ENCODE results near the gene EEF2KMT.
"Not testable (repeated sequence)": the region's sequence is repeated elsewhere in the genome, so short reads cannot be mapped to it uniquely, and the experiment has no call there.

The EEF2KMT gene

GRCh38 chr16:5058476-5058875, 39.1 kb downstream of the EEF2KMT start:
- in situ Hi-C loops (cut with HindIII; ENCODE audit: low pct_ligation_motif_present, low pct_unique_long_range_greater_than_20kb, low sequenced_read_pairs): no loop called here
- DNase-seq: no peak

GRCh38 chr16:5056352-5056751, 41.2 kb downstream of the EEF2KMT start:
- no peak for DNase-seq
- in situ Hi-C loops (cut with HindIII; ENCODE audit: low pct_ligation_motif_present, low pct_unique_long_range_greater_than_20kb, low sequenced_read_pairs): no loop called here

GRCh38 chr16:5054876-5055865, 42.4 kb downstream of the EEF2KMT start:
- in situ Hi-C loops (cut with HindIII; ENCODE audit: low pct_ligation_motif_present, low pct_unique_long_range_greater_than_20kb, low sequenced_read_pairs): no loop called here
- no peak for DNase-seq

GRCh38 chr16:5046914-5047313, 50.7 kb downstream of the EEF2KMT start:
- DNase-seq: no peak
- in situ Hi-C loops (cut with HindIII; ENCODE audit: low pct_ligation_motif_present, low pct_unique_long_range_greater_than_20kb, low sequenced_read_pairs): no loop called here

- in situ Hi-C loops (cut with HindIII; ENCODE audit: low pct_ligation_motif_present, low pct_unique_long_range_greater_than_20kb, low sequenced_read_pairs): no loop called here
Observed at GRCh38 chr16:5045499-5046115, 52.0 kb downstream of the EEF2KMT start.

GRCh38 chr16:5044581-5044980, 53.0 kb downstream of the EEF2KMT start:
- in situ Hi-C loops (cut with HindIII; ENCODE audit: low pct_ligation_motif_present, low pct_unique_long_range_greater_than_20kb, low sequenced_read_pairs); DNase-seq: not testable (repeated sequence)

More at GRCh38 chr16:5045499-5046115, 52.0 kb downstream of the EEF2KMT start:
- no peak for DNase-seq

- in situ Hi-C loops (cut with HindIII; ENCODE audit: low pct_ligation_motif_present, low pct_unique_long_range_greater_than_20kb, low sequenced_read_pairs): no loop called here
- DNase-seq: no peak
Observed at GRCh38 chr16:5044011-5044540, 53.5 kb downstream of the EEF2KMT start.

GRCh38 chr16:5042574-5043171, 54.9 kb downstream of the EEF2KMT start:
- no peak for DNase-seq
- in situ Hi-C loops (cut with HindIII; ENCODE audit: low pct_ligation_motif_present, low pct_unique_long_range_greater_than_20kb, low sequenced_read_pairs): no loop called here

GRCh38 chr16:5041600-5042133, 55.9 kb downstream of the EEF2KMT start:
- in situ Hi-C loops (cut with HindIII; ENCODE audit: low pct_ligation_motif_present, low pct_unique_long_range_greater_than_20kb, low sequenced_read_pairs): no loop called here
- peak; percentile 93 for DNase-seq

GRCh38 chr16:5040451-5040850, 57.1 kb downstream of the EEF2KMT start:
- in situ Hi-C loops (cut with HindIII; ENCODE audit: low pct_ligation_motif_present, low pct_unique_long_range_greater_than_20kb, low sequenced_read_pairs): no loop called here
- no peak for DNase-seq

GRCh38 chr16:5036228-5037156, 61.1 kb downstream of the EEF2KMT start:
- in situ Hi-C loops (cut with HindIII; ENCODE audit: low pct_ligation_motif_present, low pct_unique_long_range_greater_than_20kb, low sequenced_read_pairs): no loop called here
- no peak for DNase-seq

GRCh38 chr16:5035909-5036227, 61.7 kb downstream of the EEF2KMT start:
- in situ Hi-C loops (cut with HindIII; ENCODE audit: low pct_ligation_motif_present, low pct_unique_long_range_greater_than_20kb, low sequenced_read_pairs): no loop called here
- DNase-seq: no peak

Measured in ACHN (cell line).